Mucosa of descending colon (tissue), 3 donors: ENCODE data around the gene UGT1A3. TPM values are rescaled to one million over a fixed set of nuclear protein-coding genes. Genes with fewer than 3 reads are reported as not detected.

Experiments used
- ATAC-seq: fragments of 200-7000 bp; cut with Tn5 transposase; one replicate; pipeline ENCODE4 v1.9.1; 2020; ENCODE audit warnings: mild to moderate bottlenecking, moderate library complexity
- DNase-seq, 3 donors: peaks; one replicate each; pipeline ENCODE4 v3.0.0-alpha.2; 2020
- H3K36me3 ChIP-seq: fragments of 200-600 bp; one replicate; pipeline ENCODE4 v1.8.0; 2021; ENCODE audit warnings: low read depth, mild to moderate bottlenecking
- H3K4me1 ChIP-seq: fragments of 200-600 bp; one replicate; pipeline ENCODE4 v1.8.0; 2021; ENCODE audit warnings: low read depth, mild to moderate bottlenecking
- H3K4me3 ChIP-seq: fragments of 200-600 bp; one replicate; pipeline ENCODE4 v1.8.0; 2021; ENCODE audit warnings: mild to moderate bottlenecking
- H3K9me3 ChIP-seq: fragments of 200-600 bp; one replicate; pipeline ENCODE4 v1.8.0; 2021; ENCODE audit warnings: mild to moderate bottlenecking
- CTCF ChIP-seq: fragments of 200-600 bp; IDR thresholded peaks from one replicate; pipeline ENCODE4 v1.8.0; 2022; ENCODE audit warnings: antibody characterized with exemption, mild to moderate bottlenecking
- intact Hi-C, 2 donors: fragments of 100-400 bp; cut with DNase I in 1 of 2; cut with micrococcal nuclease in 1 of 2; formaldehyde crosslinking; loops; one replicate each; pipeline versions ENCODE4 v1.11.0 to v1.11.1; 2022; cut with DNase I, micrococcal nuclease
- total RNA-seq, 3 donors: library from RNA; stranded (reverse); fragmentation: NEBNext Ultra II Directional in 2 of 3; extraction: Animal tissue kit (Norgen Biotek cat#: 25700) in 2 of 3; gene quantifications; one replicate each; pipeline versions ENCODE4 v1.2.1 to v1.2.4, GENCODE V29; 2021 to 2023
- donor health status: DM: no; HTN: no; CAD: no; lungs with moderate emphysema.
- donor health status: DM: no; HTN: no; CAD: no.
- donor health status: DM: no; HTN: yes; CAD: no.

The UGT1A3 gene
- total RNA-seq, 3 donors from 2014 or later = 2.6 to 4.7 (median 2.7) TPM

- no peak for TF ChIP-seq CTCF
- Histone ChIP-seq H3K9me3 (no peaks in the 10 kb centered on the region), H3K4me1 (peaks cover 19% of the 10 kb centered on the region), H3K36me3 (no peaks in the 10 kb centered on the region), H3K4me3 (no peak overlapping the region)
- DNase-seq = no peak
- peak; percentile 76 for ATAC-seq
- intact Hi-C loops = no loop called here
These were observed 29.3 kb downstream of the UGT1A3 start for GRCh38 chr2:233758141-233758540.

DNA sequence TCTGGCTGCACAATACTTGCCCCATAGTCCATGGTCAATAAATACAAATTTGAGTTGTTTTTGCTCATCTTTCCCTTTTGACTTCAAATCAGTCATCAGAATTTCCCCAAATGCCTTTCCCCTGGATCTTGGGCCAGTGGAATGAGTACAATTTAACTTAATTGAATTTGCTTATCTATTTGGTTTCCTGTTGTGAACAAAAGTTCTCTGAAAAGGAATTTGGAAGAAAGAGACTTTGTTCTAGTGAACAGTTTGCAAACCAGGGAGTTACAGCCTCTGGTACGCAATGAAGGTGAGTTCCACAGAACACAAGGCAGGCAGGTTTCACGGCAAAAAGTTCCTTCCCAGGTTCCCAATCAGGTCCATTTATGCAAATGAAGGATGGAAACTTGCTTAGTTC is 30.0 kb downstream of the UGT1A3 start:
- H3K4me3 ChIP-seq = no peak overlapping the region
- ATAC-seq (no peak), DNase-seq (no peak)
- H3K36me3 ChIP-seq = no peaks in the 10 kb centered on the region
- H3K4me1 ChIP-seq = peaks cover 19% of the 10 kb centered on the region
- H3K9me3 ChIP-seq = no peaks in the 10 kb centered on the region
- intact Hi-C loops = no loop called here
- no peak for TF ChIP-seq CTCF

DNA sequence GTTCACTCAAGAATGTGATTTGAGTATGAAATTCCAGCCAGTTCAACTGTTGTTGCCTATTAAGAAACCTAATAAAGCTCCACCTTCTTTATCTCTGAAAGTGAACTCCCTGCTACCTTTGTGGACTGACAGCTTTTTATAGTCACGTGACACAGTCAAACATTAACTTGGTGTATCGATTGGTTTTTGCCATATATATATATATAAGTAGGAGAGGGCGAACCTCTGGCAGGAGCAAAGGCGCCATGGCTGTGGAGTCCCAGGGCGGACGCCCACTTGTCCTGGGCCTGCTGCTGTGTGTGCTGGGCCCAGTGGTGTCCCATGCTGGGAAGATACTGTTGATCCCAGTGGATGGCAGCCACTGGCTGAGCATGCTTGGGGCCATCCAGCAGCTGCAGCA is 31.2 kb downstream of the UGT1A3 start, which contains the start of gene UGT1A1:
UGT1A1 (plus strand) TSS at position 228 of the 400 bp plus-strand sequence; CDS start at position 246, 18 bp downstream.
- no peak within 1 kb of the TSS for H3K4me3 ChIP-seq
- intact Hi-C loops = no loop called here
- no peaks in the 10 kb centered on the region for H3K9me3 ChIP-seq
- TF ChIP-seq CTCF = no peak
- ATAC-seq (no peak), DNase-seq (no peak)
- H3K36me3 ChIP-seq = no peaks in the 10 kb centered on the region
- peaks cover 25% of the 10 kb centered on the region for H3K4me1 ChIP-seq

GRCh38 chr2:233761040-233761769 is 32.4 kb downstream of the UGT1A3 start:
- no peak for TF ChIP-seq CTCF
- intact Hi-C loops = no loop called here
- H3K36me3 ChIP-seq = no peaks in the 10 kb centered on the region
- DNase-seq (no peak), ATAC-seq (no peak)
- H3K4me3 ChIP-seq = no peak overlapping the region
- H3K4me1 ChIP-seq = peaks cover 25% of the 10 kb centered on the region
- H3K9me3 ChIP-seq = no peaks in the 10 kb centered on the region

DNA sequence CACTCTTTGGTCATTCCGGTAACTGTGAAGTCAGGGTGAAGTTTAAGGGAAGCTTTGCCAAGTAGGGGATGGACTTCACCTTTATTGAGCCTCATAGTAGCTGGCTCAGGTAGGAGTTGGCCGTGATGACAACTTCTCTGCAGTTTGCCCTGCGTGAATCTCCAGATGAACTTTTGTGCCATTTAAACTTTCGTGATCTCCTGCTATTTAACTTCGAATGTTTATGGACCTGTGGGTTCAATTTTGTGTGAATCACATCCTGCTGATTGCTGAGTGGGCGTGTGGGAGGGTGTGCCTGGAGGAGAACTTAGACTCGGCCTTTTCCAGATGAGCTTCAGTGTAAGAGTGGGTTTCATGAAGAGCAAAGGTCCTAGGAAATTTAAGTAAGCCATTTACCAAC is 35.4 kb downstream of the UGT1A3 start:
- intact Hi-C loops = no loop called here
- Histone ChIP-seq H3K4me3 (no peak overlapping the region), H3K36me3 (no peaks in the 10 kb centered on the region), H3K4me1 (peaks cover 7% of the 10 kb centered on the region), H3K9me3 (no peaks in the 10 kb centered on the region)
- ATAC-seq (peak; percentile 88), DNase-seq (peak in 1 of 3 donors; percentile 17)
- no peak for TF ChIP-seq CTCF
